Peyer's patch (tissue), 4 donors: ENCODE measurements around the gene PRRT4.

Experiments used
- POLR2A ChIP-seq, 2 donors: fragments of 450-650 bp; IDR thresholded peaks; one replicate each; pipeline ENCODE4 v1.5.1; 2017; ENCODE audit warnings: antibody characterized with exemption in 2 of 2, mild to moderate bottlenecking in 2 of 2, moderate library complexity in 2 of 2
- TF ChIP-seq, protein P1 (sequence below), 6 experiments: fragments of 450-650 bp in 4 of 6; fragments of 200-600 bp in 2 of 6; sonication (generic) in 1 of 6; IDR thresholded peaks; one replicate each; pipeline ENCODE4 v1.5.1; 2017 to 2019; ENCODE audit warnings: antibody characterized with exemption in 6 of 6, mild to moderate bottlenecking in 3 of 6, moderate library complexity in 1 of 6

DNA sequence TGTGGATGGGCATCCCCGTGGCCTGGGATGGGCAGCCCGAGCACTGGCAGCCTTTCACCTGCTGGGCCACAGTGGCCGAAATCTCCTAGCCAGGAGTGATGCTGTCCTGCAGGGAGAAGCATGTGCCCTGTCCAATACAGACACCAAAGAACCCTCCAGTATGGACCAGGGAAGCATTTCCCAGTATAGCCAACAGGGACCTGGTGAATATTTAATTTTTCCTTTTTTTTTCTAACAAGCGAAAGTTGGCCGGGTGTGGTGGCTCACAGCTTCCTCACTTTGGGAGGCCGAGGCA lies 37.3 kb upstream of the PRRT4 start:
- TF ChIP-seq, protein P1, sequence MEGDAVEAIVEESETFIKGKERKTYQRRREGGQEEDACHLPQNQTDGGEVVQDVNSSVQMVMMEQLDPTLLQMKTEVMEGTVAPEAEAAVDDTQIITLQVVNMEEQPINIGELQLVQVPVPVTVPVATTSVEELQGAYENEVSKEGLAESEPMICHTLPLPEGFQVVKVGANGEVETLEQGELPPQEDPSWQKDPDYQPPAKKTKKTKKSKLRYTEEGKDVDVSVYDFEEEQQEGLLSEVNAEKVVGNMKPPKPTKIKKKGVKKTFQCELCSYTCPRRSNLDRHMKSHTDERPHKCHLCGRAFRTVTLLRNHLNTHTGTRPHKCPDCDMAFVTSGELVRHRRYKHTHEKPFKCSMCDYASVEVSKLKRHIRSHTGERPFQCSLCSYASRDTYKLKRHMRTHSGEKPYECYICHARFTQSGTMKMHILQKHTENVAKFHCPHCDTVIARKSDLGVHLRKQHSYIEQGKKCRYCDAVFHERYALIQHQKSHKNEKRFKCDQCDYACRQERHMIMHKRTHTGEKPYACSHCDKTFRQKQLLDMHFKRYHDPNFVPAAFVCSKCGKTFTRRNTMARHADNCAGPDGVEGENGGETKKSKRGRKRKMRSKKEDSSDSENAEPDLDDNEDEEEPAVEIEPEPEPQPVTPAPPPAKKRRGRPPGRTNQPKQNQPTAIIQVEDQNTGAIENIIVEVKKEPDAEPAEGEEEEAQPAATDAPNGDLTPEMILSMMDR (IDR thresholded peaks at IDR 0.05): no peak
- no peak for TF ChIP-seq POLR2A (IDR thresholded peaks at IDR 0.05)
